OCI-LY7 (cell line): ENCODE results near the gene RNF223. TPM values are rescaled to one million over a fixed set of nuclear protein-coding genes. Genes with fewer than 3 reads are reported as not detected.

ENCODE experiments used
- BruUV-seq: library from RNA; stranded (reverse); fragments of 400-500 nt; replicated peaks from 2 replicates; lab custom pipeline; 2021; lab: Mats Ljungman, UMichigan
- CTCF ChIA-PET: fragments of 300-600 bp; sonication (Branson Sonifier 250); formaldehyde crosslinking; loops from one replicate; lab custom pipeline; 2022; ENCODE audit warnings: antibody characterized with exemption; ENCODE audit not compliant: unreplicated experiment; lab: Charles Lee
- POLR2A ChIA-PET: fragments of 300-600 bp; sonication (Branson Sonifier 250); formaldehyde crosslinking; loops from one replicate; lab custom pipeline; 2022; ENCODE audit warnings: antibody characterized with exemption; lab: Charles Lee
- DNase-seq: peaks from one replicate; pipeline ENCODE4 v3.0.0-alpha.2; 2015; ENCODE audit warnings: low spot score
- H2AFZ ChIP-seq: fragments of 200-600 bp; sonication (generic), shearing (Covaris generic); 2 replicates; pipeline ENCODE4 v1.6.1; 2014; ENCODE audit warnings: mild to moderate bottlenecking, antibody characterized with exemption, low read length, moderate library complexity
- H3K27ac ChIP-seq: fragments of 200-600 bp; sonication (generic); 2 replicates; pipeline ENCODE4 v1.5.1; 2014; ENCODE audit warnings: mixed run types, low read depth, mild to moderate bottlenecking, moderate library complexity, low read length, inconsistent platforms; ENCODE audit not compliant: poor library complexity, severe bottlenecking
- H3K36me3 ChIP-seq: fragments of 200-600 bp; sonication (generic); 2 replicates; pipeline ENCODE4 v1.6.1; 2014; ENCODE audit warnings: mild to moderate bottlenecking, antibody characterized with exemption, low read length, moderate library complexity, mixed read lengths; ENCODE audit not compliant: insufficient read depth
- H3K4me1 ChIP-seq: fragments of 200-600 bp; sonication (generic); 2 replicates; pipeline ENCODE4 v1.5.1; 2014; ENCODE audit warnings: mild to moderate bottlenecking, low read length; ENCODE audit not compliant: insufficient read depth, poor library complexity, severe bottlenecking
- H3K4me2 ChIP-seq: fragments of 200-600 bp; sonication (generic); 2 replicates; pipeline ENCODE4 v1.6.1; 2014; ENCODE audit warnings: mild to moderate bottlenecking, low read length
- H3K4me3 ChIP-seq: fragments of 200-600 bp; sonication (generic); 2 replicates; pipeline ENCODE4 v1.5.1; 2014; ENCODE audit warnings: mild to moderate bottlenecking, low read depth, low read length; ENCODE audit not compliant: poor library complexity, severe bottlenecking
- H3K79me2 ChIP-seq: fragments of 200-600 bp; sonication (generic); 2 replicates; pipeline ENCODE4 v1.6.1; 2016; ENCODE audit warnings: low read depth, mild to moderate bottlenecking, low read length, moderate library complexity, mixed read lengths; ENCODE audit not compliant: insufficient read depth
- H3K9me2 ChIP-seq: fragments of 200-600 bp; sonication (generic); 2 replicates; pipeline ENCODE4 v1.6.1; 2016; ENCODE audit warnings: mild to moderate bottlenecking, low read length, mixed read lengths; ENCODE audit not compliant: insufficient read depth
- H3K9me3 ChIP-seq: fragments of 200-600 bp; sonication (generic); 2 replicates; pipeline ENCODE4 v1.6.1; 2014; ENCODE audit warnings: mild to moderate bottlenecking, mixed run types, low read length, mixed read lengths
- H4K20me1 ChIP-seq: fragments of 200-600 bp; sonication (generic); 2 replicates; pipeline ENCODE4 v1.6.1; 2014; ENCODE audit warnings: mild to moderate bottlenecking, antibody characterized with exemption, low read length, moderate library complexity, mixed read lengths; ENCODE audit not compliant: insufficient read depth
- CTCF ChIP-seq: fragments of 200-600 bp; sonication (generic); conservative IDR thresholded peaks from 2 replicates; pipeline ENCODE4 v1.5.1; 2014; ENCODE audit warnings: mild to moderate bottlenecking, antibody characterized with exemption, low read length, moderate library complexity, mixed read lengths
- EZH2phosphoT487 ChIP-seq: fragments of 200-600 bp; sonication (generic); IDR thresholded peaks from 2 replicates; pipeline ENCODE4 v1.6.1; 2018; ENCODE audit warnings: low read depth, borderline replicate concordance, mild to moderate bottlenecking, mixed run types, antibody characterized with exemption, low read length, moderate library complexity, mixed read lengths
- intact Hi-C: fragments of 100-400 bp; cut with micrococcal nuclease; formaldehyde crosslinking; loops from one replicate; pipeline ENCODE4 v1.10.0; 2022; ENCODE audit not compliant: unreplicated experiment
- total RNA-seq, 2 experiments: library from RNA; depleted of rRNA in 1 of 2; stranded (reverse); fragments of >200 nt in 1 of 2; shearing (Covaris generic) in 1 of 2; gene quantifications; 2 replicates each; pipeline ENCODE4 v1.2.3, GENCODE V29; 2014 to 2022

Gene RNF223
- total RNA-seq, 2 experiments from 2014 or later, result not detected

- H3K27ac ChIP-seq, result no peak overlapping the region
- TF ChIP-seq EZH2phosphoT487 (no peak), CTCF (peak; percentile 83)
- no peaks in the 10 kb centered on the region for H3K9me2 ChIP-seq
- BruUV-seq, result no TSS peak
- peaks cover 26% of the 10 kb centered on the region for H3K4me1 ChIP-seq
- DNase-seq, result peak; percentile 97
- H3K4me2 ChIP-seq, result peak overlapping the region; percentile 60
- H3K4me3 ChIP-seq, result peak overlapping the region; percentile 62
- intact Hi-C loops, result loop anchor here (1.0 to 10.0 kb wide), 7 partner anchors 14 to 274 kb away; partner anchors contain the start of genes ACAP3, B3GALT6, C1orf159 and PERM1
- CTCF ChIA-PET, result interaction anchor here (0.7 kb wide), 1 partner anchor 31 kb away, joined by 5 read pairs; no protein-coding TSS in a partner anchor
- POLR2A ChIA-PET, result no interaction called here
- H3K36me3 ChIP-seq, result no peaks in the 10 kb centered on the region
- no peaks in the 10 kb centered on the region for H4K20me1 ChIP-seq
- no peaks in the 10 kb centered on the region for H3K79me2 ChIP-seq
- no peak overlapping the region for H2AFZ ChIP-seq
- no peaks in the 10 kb centered on the region for H3K9me3 ChIP-seq
Measured at GRCh38 chr1:1033009-1033587, 41.0 kb downstream of the RNF223 start.

- Histone ChIP-seq H3K9me3 (no peaks in the 10 kb centered on the region), H4K20me1 (no peaks in the 10 kb centered on the region), H3K79me2 (no peaks in the 10 kb centered on the region), H3K9me2 (no peaks in the 10 kb centered on the region), H3K27ac (no peak overlapping the region), H3K4me3 (peak overlapping the region; percentile 62), H3K4me1 (peaks cover 25% of the 10 kb centered on the region), H2AFZ (no peak overlapping the region), H3K36me3 (no peaks in the 10 kb centered on the region), H3K4me2 (peak overlapping the region; percentile 60; the same call in 1 of the 2 replicates)
- ChIA-PET CTCF (interaction anchor here (0.6 to 0.7 kb wide), 2 partner anchors 26 to 32 kb away, joined by 3 to 5 read pairs; no protein-coding TSS in a partner anchor), POLR2A (no interaction called here)
- no peak for DNase-seq
- TF ChIP-seq CTCF (no peak), EZH2phosphoT487 (no peak)
- BruUV-seq, result no TSS peak
- intact Hi-C loops, result loop anchor here (2.0 to 10.0 kb wide), 5 partner anchors 48 to 275 kb away; partner anchors contain the start of genes ACAP3, B3GALT6, C1orf159 and PERM1
Measured at GRCh38 chr1:1032424-1032823, 41.7 kb downstream of the RNF223 start.
